Vagina (tissue), 2 donors: ENCODE measurements around the gene CADM4.

Experiments
- POLR2AphosphoS5 ChIP-seq, 2 donors: sonication (generic); formaldehyde crosslinking; IDR thresholded peaks; one replicate each; pipeline ENCODE4 v1.9.0; 2017; ENCODE audit warnings: antibody characterized with exemption in 2 of 2, mild to moderate bottlenecking in 2 of 2, low read depth in 1 of 2; ENCODE audit not compliant: insufficient read depth in 1 of 2
- TF ChIP-seq, protein P1 (sequence below), 3 experiments: fragments of 450-650 bp in 2 of 3; fragments of 200-600 bp in 1 of 3; sonication (generic) in 1 of 3; IDR thresholded peaks; one replicate each; pipeline ENCODE4 v1.5.1; 2017 to 2019; ENCODE audit warnings: antibody characterized with exemption in 3 of 3, mild to moderate bottlenecking in 2 of 3, moderate library complexity in 2 of 3

DNA sequence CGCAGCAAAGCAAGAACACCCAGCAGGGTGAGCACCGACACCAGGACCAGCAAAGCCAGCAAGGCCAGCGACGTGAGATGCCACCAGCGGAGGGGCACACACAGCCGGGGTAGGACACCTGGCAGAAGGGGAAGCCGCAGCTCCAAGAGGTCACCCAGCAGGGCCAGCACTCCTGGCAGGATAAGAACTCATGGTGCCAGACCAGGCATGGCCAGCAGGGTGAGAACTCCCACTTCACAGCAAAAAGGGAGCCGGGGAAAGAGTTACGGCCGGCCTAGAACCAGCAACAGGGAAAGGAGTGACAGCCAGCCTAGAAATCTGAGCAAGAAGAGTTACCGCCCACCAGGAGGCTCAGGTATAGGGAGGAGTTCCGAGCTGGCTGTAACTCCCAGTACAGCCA, 27.3 kb downstream of the CADM4 start:
- TF ChIP-seq, protein P1, sequence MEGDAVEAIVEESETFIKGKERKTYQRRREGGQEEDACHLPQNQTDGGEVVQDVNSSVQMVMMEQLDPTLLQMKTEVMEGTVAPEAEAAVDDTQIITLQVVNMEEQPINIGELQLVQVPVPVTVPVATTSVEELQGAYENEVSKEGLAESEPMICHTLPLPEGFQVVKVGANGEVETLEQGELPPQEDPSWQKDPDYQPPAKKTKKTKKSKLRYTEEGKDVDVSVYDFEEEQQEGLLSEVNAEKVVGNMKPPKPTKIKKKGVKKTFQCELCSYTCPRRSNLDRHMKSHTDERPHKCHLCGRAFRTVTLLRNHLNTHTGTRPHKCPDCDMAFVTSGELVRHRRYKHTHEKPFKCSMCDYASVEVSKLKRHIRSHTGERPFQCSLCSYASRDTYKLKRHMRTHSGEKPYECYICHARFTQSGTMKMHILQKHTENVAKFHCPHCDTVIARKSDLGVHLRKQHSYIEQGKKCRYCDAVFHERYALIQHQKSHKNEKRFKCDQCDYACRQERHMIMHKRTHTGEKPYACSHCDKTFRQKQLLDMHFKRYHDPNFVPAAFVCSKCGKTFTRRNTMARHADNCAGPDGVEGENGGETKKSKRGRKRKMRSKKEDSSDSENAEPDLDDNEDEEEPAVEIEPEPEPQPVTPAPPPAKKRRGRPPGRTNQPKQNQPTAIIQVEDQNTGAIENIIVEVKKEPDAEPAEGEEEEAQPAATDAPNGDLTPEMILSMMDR (IDR thresholded peaks at IDR 0.05) = no peak
- TF ChIP-seq POLR2AphosphoS5 (IDR thresholded peaks at IDR 0.05; ENCODE audit: insufficient read depth in 1 of 2, low read depth in 1 of 2) = no peak
